ENCODE measurements around the gene AFF3.

Gene AFF3

DNA sequence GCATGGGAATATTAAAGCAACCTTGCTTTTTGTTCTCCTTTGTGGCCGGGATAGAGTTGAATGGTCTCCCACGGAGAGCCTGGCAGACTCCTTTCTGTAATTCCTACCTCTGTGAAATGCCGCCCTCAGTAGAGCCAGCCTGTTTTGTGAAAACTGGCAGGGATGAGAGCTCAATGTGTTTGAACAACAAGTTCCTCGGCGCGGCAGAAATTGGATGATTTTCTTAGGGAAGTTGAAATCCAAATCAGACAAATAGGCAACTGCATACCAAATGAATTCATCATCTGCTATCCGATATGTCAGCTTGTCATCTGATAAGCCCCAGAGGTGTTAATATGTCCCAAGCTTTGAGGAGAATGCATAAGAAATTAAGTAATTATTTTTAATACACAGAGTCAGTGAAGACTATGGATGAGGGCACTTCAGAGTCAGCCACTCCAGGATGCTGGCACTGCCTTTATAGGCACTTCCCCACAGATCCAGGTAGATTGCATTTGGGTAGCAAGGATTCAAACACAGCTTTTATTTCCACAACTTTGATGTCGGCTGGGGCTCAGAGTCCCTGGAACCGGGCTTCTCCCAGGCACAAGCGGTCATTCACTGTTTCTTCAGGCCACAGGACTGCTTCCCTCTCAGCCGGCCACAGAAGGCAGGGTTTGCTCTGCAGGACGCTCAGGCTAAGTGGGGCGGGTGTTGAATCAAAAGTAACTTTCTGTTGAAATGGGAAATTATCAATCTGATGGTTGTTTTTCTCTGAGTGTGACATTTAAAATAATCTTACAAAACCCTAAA lies 569.8 kb downstream of the AFF3 start:
- no peak for DNase-seq (ENCODE audit: extremely low read depth, low read depth)
- TF ChIP-seq, protein P1, sequence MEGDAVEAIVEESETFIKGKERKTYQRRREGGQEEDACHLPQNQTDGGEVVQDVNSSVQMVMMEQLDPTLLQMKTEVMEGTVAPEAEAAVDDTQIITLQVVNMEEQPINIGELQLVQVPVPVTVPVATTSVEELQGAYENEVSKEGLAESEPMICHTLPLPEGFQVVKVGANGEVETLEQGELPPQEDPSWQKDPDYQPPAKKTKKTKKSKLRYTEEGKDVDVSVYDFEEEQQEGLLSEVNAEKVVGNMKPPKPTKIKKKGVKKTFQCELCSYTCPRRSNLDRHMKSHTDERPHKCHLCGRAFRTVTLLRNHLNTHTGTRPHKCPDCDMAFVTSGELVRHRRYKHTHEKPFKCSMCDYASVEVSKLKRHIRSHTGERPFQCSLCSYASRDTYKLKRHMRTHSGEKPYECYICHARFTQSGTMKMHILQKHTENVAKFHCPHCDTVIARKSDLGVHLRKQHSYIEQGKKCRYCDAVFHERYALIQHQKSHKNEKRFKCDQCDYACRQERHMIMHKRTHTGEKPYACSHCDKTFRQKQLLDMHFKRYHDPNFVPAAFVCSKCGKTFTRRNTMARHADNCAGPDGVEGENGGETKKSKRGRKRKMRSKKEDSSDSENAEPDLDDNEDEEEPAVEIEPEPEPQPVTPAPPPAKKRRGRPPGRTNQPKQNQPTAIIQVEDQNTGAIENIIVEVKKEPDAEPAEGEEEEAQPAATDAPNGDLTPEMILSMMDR (IDR thresholded peaks at IDR 0.05; ENCODE audit: low read depth, low read length), result no peak

DNA sequence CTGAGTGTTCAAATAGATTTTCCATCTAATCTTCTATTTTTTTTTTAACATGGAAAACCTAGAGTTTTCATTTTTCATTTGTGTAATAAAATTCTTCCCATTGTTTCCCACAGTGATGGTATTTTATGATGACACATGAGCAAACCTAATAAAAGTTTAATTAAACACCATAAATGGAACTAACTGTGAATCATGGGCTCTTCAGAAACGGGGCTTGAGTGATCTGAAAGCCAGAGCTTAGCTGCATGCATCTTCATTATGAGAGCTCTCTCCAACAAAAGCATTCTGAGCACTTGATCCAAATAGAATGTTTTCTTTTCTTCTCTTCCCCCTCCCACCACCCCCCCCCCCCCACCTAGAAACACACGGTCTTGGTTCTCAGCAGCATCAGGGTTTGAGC lies 570.4 kb downstream of the AFF3 start:
- DNase-seq (ENCODE audit: extremely low read depth, low read depth), result no peak
- TF ChIP-seq, protein P1 (IDR thresholded peaks at IDR 0.05; ENCODE audit: low read depth, low read length), result no peak

DNA sequence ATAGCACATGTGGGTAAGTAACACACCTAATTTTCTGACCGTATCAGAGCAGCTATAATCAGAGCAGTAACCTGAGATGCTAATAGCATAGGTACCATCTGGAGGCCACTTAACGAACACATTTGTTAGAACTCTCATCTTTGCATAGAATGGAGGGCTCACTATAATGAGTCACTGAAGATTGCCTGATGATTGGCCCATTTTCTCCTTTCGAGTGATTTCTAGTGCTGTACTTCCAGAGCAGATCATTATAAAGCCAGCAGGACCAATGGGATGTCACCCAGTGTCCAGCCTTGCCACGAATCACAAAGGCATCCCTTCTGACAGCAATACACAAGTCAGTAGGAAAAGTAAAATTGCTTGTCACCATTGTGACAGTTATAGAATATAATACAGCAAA lies 570.9 kb downstream of the AFF3 start:
- TF ChIP-seq, protein P1 (IDR thresholded peaks at IDR 0.05; ENCODE audit: low read depth, low read length), result no peak
- DNase-seq (ENCODE audit: extremely low read depth, low read depth), result no peak

DNA sequence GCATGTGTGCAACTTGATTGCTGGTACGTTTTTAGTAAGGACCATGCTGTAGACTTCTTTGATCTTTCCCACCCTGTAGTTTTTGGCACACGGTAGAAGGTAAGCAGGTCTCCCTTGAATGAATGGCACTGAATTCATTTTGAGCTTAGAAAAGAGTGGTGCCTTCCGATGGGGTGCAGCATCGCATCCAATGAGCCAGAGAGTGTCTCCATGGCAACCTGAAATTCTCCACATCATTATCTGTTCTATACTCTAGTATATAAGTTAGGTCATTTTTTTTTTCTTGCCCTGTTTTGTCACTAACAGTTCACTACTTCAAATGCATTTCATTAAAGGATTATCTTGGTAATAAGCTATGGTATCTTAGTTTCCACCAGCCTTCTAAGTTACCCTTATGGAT lies 571.4 kb downstream of the AFF3 start:
- no peak for DNase-seq (ENCODE audit: extremely low read depth, low read depth)
- TF ChIP-seq, protein P1 (IDR thresholded peaks at IDR 0.05; ENCODE audit: low read depth, low read length), result no peak

DNA sequence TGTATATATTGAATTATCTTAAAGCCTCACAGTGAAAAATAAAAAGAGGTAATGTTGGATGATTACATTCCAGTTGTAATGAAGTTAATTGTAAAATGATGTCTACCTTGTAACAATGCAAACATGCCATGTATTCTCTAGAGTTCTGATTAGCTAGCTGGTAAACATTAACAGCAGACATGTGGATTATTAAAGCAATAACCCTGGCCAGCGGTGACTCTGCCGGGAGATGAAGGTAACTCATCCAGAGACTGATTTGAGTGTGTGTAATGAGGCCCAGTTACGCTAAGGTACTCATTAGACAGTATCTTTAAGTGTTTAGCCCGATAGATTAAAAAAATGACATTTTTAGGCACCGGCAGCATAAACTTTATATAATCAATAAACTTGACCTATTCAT lies 573.0 kb downstream of the AFF3 start:
- TF ChIP-seq, protein P1 (IDR thresholded peaks at IDR 0.05; ENCODE audit: low read depth, low read length), result no peak
- DNase-seq (ENCODE audit: extremely low read depth, low read depth), result no peak

DNA sequence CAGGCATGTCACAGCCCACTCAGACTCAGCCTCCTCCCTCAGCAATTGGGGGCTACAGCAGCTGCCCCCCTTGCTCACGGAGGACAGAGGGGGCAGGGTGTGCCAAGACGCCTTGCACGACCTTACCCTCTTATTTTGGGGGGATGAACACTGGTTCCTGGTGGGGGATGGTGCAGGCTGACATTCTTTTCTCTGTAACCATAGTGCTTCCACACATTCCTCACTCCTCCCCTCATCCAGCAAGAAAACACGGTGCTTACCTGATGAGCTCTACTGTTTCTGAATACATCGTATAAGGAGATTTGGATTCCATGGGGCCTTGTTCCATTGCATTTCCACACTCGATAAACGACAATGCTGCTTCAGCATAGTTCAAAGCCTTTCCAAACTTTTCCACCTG lies 577.2 kb downstream of the AFF3 start:
- no peak for DNase-seq (ENCODE audit: extremely low read depth, low read depth)
- TF ChIP-seq, protein P1 (IDR thresholded peaks at IDR 0.05; ENCODE audit: low read depth, low read length), result no peak

DNA sequence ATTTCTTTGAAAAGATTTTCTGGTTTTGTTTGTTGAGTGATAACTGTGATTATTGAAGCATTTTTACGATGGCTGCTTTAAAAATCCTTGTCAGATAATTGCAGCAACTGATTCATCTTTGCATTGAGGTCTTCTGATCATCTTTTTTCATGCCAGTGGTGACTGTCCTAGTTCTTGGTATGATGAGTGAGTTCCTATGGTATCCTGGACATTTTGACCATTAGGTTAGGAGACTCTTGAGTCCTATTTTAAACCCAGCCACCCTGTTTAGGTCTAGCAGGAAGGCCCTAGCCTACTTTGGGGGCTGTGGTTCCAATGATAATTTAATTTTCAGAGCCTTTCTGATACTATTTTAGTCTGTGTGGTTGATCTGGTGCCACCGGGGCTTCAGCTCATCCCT lies 579.9 kb downstream of the AFF3 start:
- TF ChIP-seq, protein P1 (IDR thresholded peaks at IDR 0.05; ENCODE audit: low read depth, low read length), result no peak

More for the DNA sequence above, 579.9 kb downstream of the AFF3 start:
- DNase-seq (ENCODE audit: extremely low read depth, low read depth), result no peak

Measured in AG09319 (cell line).